NCI-H82 treated with DMSO at 0.1 percent for 48 hours (cell line): ENCODE data around the gene UMAD1.

Experiments
- DNase-seq: peaks from one replicate; lab custom pipeline; 2025; ENCODE audit not compliant: unreplicated experiment; lab: John Stamatoyannopoulos, UW

Gene UMAD1

GRCh38 chr7:7870555-7870954, 230.0 kb downstream of the UMAD1 start:
- no peak for DNase-seq

- no peak for DNase-seq
These were observed 235.9 kb downstream of the UMAD1 start for GRCh38 chr7:7876419-7876818.

- no peak for DNase-seq
These were observed 241.0 kb downstream of the UMAD1 start for GRCh38 chr7:7881581-7881980.

GRCh38 chr7:7882888-7883287, 242.3 kb downstream of the UMAD1 start:
- DNase-seq = no peak

- no peak for DNase-seq
These were observed 242.8 kb downstream of the UMAD1 start for GRCh38 chr7:7883394-7883793.

GRCh38 chr7:7884855-7885254, 244.3 kb downstream of the UMAD1 start:
- DNase-seq = no peak

- DNase-seq = no peak
These were observed 249.4 kb downstream of the UMAD1 start for GRCh38 chr7:7889791-7890568.

- DNase-seq = no peak
These were observed 254.6 kb downstream of the UMAD1 start for GRCh38 chr7:7895004-7895650.

- DNase-seq = no peak
These were observed 255.2 kb downstream of the UMAD1 start for GRCh38 chr7:7895754-7896153.

- no peak for DNase-seq
These were observed 257.0 kb downstream of the UMAD1 start for GRCh38 chr7:7897509-7897908.

GRCh38 chr7:7897949-7898515, 257.5 kb downstream of the UMAD1 start:
- DNase-seq = no peak

GRCh38 chr7:7902845-7903244, 262.3 kb downstream of the UMAD1 start:
- no peak for DNase-seq

GRCh38 chr7:7907306-7907705, 266.8 kb downstream of the UMAD1 start:
- no peak for DNase-seq

GRCh38 chr7:7908622-7909145, 268.1 kb downstream of the UMAD1 start:
- no peak for DNase-seq

- DNase-seq = no peak
These were observed 268.8 kb downstream of the UMAD1 start for GRCh38 chr7:7909376-7909775.

GRCh38 chr7:7911369-7912123, 271.0 kb downstream of the UMAD1 start:
- DNase-seq = no peak

- DNase-seq = no peak
These were observed 272.4 kb downstream of the UMAD1 start for GRCh38 chr7:7912937-7913336.

- DNase-seq = no peak
These were observed 273.0 kb downstream of the UMAD1 start for GRCh38 chr7:7913504-7913903.

- no peak for DNase-seq
These were observed 274.0 kb downstream of the UMAD1 start for GRCh38 chr7:7914547-7914946.

GRCh38 chr7:7916064-7916463, 275.5 kb downstream of the UMAD1 start:
- DNase-seq = no peak

GRCh38 chr7:7917593-7917992, 277.0 kb downstream of the UMAD1 start:
- DNase-seq = no peak
